GM18909 (cell line): ENCODE measurements around the gene PLEKHO2.

Experiments used
- ATAC-seq: cut with Tn5 transposase; IDR thresholded peaks from one replicate; pipeline ENCODE4 v1.9.1; 2021; ENCODE audit warnings: mild to moderate bottlenecking; ENCODE audit not compliant: unreplicated experiment, poor library complexity

PLEKHO2 gene

DNA sequence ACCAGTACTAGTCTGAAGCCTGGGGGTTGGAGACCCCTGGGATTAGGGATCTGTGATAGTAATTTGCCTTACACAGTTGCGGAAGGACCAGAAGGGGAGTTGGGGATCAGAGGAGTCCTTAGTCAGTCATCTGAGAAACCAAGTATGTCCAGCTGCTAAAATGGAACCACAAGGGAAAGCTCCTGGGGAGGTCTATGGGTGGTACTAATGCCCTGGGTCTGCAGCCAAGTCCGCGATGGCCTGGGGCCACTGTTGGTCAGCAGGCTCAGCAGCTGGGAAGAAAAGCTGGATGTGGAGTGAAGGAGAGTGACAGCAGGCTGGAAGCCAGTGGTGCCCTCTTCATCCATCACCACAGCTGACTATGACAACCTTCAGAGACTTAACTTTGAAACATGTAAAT lies 67.8 kb downstream of the PLEKHO2 start:
- no peak for ATAC-seq

DNA sequence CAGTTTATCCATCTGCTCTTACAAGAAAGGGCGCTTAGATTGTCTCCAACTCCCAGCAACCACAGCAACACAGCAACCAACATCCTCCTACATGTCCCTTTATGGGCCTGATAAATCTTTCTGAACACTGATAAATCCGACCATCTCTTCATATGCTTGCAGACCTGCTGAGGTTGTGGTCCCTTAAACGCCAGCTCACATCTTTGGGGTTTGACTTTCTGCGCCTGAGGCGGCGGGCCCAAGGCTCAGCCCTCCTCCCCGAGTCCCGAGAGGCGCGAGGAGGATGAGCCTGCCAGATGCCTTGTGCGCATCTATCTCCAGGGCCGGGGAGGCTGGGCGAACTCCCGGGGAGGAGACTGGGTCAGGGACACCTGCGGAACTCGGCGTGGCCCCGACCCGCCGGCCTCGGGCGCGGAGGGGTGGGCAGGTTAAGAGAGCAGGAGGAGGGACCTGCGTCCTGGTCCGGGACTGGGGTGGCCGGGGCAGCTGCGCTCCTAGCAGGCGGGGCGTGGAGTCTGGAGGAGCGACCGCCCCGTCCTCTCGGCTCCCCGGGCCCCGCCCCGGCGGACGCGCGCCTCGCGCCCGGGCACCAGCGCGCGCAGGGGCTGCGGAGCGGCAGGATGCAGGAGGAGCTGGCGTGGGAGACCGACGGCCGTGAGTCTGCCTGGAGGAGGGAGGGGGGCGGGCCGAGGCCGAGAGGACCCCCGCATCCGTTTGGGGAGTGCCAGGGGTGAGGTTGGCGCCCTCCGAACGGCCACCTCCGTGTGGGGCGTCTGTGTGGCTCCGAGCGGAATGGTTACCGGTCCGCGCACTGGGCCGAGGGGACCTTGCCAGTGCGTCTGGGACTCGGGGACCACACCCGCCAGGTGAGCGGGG lies 69.8 kb downstream of the PLEKHO2 start, which contains the start of gene ANKDD1A:
Gene ANKDD1A, plus strand, starts transcription at position 592 of the 876 bp plus-strand sequence. Its CDS starts 29 bp downstream, at position 621.
- ATAC-seq, result peak; percentile 62

DNA sequence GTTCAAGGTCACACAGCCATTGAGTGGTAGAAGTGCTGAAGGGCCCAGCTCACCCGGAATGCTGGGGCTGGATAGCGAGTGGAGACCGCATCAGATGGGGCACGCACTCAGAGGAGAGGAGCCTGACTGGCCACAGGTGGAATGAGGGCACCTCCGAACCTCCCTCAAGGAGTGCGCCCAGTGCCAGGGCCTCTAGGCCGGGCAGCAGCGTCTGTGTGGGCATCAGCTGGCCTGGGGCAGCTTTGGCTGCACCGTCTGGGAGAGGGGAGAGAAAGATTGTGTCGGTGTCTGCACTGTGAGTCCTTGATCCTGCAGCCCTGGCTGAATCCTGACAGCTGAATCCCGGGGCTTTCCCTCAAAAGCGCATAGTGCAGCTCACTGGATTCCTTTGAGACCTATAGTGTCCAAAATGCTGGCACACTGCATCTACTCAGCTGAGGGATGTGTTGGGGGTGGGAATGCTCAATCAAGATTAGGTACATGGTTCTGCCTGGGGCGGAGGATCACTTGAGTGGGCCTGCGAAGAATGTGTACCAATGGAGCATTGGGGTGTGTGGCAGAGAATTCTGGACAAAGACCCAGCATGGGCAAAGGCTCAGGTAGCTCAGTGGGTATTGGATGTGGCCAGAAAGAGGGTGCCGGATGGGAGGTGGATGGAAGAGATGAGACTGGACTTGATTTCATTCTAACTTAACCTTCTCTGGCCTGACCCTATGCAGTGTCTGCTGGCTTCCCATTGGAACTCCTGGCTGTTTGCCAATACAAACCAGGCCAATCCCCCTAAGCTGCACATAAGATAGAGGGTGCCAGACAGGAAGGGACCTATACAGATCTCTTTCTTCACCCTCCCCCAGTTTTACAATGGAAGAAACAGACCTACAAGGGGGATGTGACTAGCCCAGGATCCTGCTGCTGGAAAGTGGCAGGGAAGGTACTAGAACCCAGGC lies 70.9 kb downstream of the PLEKHO2 start:
- no peak for ATAC-seq

DNA sequence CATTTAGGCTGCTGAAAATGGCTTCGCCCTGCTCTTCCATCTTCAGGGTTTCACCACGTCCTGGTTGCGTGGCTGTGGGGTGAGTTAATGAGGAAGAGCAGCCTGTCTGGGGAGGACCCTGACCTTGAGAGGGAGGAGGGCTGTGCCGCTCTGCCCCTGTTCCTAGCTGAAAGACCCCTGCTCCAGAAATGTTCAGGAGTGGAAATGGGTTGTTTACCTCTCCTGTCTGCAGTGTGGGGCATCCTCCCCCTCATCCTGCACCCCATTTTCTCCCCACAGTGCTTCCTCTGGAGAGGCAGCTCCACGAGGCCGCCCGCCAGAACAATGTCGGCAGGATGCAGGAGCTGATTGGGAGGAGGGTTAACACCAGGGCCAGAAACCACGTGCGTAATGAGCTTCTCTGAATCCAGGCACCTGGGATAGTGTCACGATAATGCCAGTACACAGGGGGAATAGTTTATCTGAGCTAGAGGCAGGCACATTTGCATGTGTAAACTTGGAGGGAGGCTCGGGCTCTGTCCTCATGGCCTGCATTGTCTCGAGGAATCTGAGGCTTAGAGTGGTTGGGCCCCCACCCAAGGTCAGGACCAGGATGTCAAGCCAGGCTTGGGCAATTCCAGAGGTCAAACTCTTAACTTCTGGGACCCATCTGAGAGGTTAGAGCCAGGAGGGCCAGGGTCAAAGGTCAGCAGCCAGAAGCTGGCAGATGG lies 74.0 kb downstream of the PLEKHO2 start:
- no peak for ATAC-seq

DNA sequence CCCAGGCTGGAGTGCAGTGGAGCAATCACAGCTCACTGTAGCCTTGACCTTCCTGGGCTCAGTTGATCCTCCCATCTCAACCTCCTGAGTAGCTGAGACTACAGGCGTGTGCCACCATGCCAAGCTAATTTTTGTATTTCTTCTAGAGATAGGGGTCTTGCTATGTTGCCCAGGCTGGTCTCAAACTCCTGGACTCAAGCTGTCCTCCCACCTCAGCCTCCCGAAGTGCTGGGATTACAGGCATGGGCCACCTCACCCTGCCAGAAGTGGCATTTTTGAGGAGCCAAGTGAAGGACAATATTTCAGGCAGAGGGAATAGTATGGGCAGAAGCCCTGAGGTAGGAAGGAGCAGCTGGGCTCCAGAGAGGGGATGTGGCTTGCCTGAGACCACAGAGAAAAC lies 74.7 kb downstream of the PLEKHO2 start:
- no peak for ATAC-seq

DNA sequence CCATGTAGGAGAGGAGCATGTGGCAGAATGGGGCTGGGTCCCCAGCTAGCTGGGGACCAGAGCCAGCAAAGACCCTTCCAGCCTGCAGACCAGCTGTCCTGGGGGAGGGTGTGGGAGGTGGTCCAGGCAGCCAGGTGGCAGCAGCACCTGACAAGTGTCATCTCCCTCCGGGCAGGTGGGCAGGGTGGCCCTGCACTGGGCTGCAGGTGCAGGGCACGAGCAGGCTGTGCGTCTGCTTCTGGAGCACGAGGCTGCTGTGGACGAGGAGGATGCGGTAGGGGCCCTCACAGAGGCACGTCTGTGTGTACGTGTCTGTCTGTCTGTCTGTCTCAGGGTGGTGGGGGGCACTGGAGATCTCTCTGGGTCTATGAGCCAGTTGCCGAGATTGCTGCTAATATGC lies 75.5 kb downstream of the PLEKHO2 start:
- no peak for ATAC-seq
